IPS DF 6.9 (cell line): Measurements from ENCODE around the gene INAFM2.

Source experiments
- DNase-seq: peaks from one replicate; pipeline ENCODE4 v3.0.0-alpha.2; 2013; ENCODE audit warnings: low read depth, low spot score
- H3K27ac ChIP-seq: one replicate; pipeline ENCODE4 v1.5.1; 2013; ENCODE audit warnings: low read length, control low read depth
- H3K27me3 ChIP-seq: 2 replicates; pipeline ENCODE4 v1.6.1; 2013; ENCODE audit warnings: mild to moderate bottlenecking, low read length; ENCODE audit not compliant: control insufficient read depth, insufficient read depth
- H3K36me3 ChIP-seq: 2 replicates; pipeline ENCODE4 v1.6.1; 2013; ENCODE audit warnings: low read length; ENCODE audit not compliant: control insufficient read depth, insufficient read depth
- H3K4me1 ChIP-seq: 2 replicates; pipeline ENCODE4 v1.6.1; 2013; ENCODE audit warnings: low read length; ENCODE audit not compliant: control insufficient read depth, insufficient read depth
- H3K4me3 ChIP-seq: 2 replicates; pipeline ENCODE4 v1.5.1; 2013; ENCODE audit warnings: mild to moderate bottlenecking, low read length
- H3K9me3 ChIP-seq: 2 replicates; pipeline ENCODE4 v1.6.1; 2013; ENCODE audit warnings: low read length, inconsistent platforms; ENCODE audit not compliant: control insufficient read depth, insufficient read depth
- WGBS: extraction: QIAGEN DNeasy Blood & Tissue Kit; methylation state at CpG from one replicate; pipeline ENCODE4 v1.1.7; 2013; ENCODE audit warnings: mixed read lengths, missing lambda C conversion rate; ENCODE audit not compliant: insufficient read length, insufficient coverage; 5-methylcytosine and 5-hydroxymethylcytosine counted together

Gene INAFM2

DNA sequence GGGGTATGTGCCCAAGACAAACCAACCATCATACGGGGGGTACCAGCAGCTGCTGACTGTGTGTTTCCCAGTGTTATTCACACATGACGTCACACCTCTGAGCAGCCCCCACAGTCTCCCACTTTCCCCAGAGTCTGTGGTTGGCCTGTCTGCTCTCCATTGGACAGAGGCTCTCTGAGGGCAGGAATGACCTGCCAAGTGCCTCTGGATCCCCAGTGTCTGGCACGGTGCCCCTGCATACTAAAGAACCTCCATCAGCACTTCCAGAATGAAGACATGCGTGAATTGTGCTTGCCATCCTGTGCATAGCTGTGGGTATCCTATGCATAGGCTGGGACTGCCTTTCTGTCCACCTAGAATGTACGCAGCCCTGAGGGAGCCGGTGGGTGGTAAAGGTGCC lies 20.7 kb downstream of the INAFM2 start:
- Histone ChIP-seq H3K4me3 (no peak overlapping the region), H3K4me1 (peaks cover 8% of the 10 kb centered on the region), H3K9me3 (no peaks in the 10 kb centered on the region), H3K36me3 (no peaks in the 10 kb centered on the region), H3K27me3 (no peaks in the 10 kb centered on the region), H3K27ac (no peak overlapping the region)
- no CpG with 5 or more reads among the region's 6 CpGs for WGBS
- DNase-seq: no peak

DNA sequence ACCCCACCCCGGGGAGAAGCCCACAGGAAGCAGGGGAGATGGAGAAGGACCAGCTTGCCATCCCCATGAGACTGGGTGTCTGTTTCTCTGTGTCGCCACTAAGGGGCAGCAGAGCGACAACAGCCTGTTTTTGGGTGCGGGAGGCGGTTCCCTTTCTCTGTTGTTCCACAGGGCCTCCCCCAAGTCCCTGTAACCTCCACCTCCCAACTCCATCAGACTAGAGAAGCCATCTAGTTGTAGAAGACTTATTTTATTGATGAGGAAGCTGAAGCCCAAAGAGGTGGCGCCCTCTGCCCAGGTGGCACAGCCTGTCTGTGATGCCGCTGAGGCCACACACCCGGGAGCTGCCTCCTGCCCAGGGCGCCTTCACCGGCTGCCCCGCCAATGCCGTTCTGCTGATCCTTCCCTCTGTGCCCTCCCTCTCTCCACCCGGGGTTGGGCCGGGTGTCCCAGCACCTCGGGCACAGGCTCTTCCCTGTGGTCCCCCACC lies 21.2 kb downstream of the INAFM2 start:
- WGBS: no CpG with 5 or more reads among the region's 15 CpGs
- H3K36me3 ChIP-seq: no peaks in the 10 kb centered on the region
- no peak for DNase-seq
- H3K27ac ChIP-seq: no peak overlapping the region
- no peaks in the 10 kb centered on the region for H3K27me3 ChIP-seq
- no peak overlapping the region for H3K4me3 ChIP-seq
- peaks cover 7% of the 10 kb centered on the region for H3K4me1 ChIP-seq
- H3K9me3 ChIP-seq: no peaks in the 10 kb centered on the region

DNA sequence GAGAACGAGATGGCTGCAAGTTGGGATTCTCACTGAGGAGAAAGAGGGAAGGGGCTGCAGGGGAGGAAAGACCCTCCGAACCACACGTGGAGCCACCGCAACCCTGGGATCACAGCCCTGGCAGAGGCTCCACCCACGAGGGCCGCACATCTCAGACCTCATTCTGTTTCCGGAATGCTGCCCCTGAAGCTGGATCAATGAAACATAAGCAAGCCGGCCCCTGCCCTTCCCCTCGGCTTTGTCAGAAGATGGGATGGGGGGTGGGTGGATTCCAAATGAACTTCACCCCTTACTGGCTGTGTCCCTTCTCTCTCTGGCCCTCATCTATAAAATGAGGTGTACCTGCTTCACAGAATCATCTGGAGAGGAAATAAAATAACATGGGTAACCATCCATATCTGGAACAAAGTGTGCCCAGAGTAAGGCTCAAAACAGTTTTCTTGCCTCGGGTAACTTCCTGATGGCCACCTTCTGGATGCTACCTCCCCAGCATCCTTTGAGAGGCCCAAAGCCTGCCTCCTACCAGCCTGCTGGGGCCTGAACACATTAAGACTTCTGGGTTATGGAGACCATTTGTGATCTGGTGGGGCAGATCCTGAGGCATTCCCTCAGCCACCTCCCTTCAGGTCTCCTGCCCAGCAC lies 21.9 kb downstream of the INAFM2 start:
- DNase-seq: no peak
- H3K27me3 ChIP-seq: no peaks in the 10 kb centered on the region
- H3K36me3 ChIP-seq: no peaks in the 10 kb centered on the region
- H3K27ac ChIP-seq: no peak overlapping the region
- no peak overlapping the region for H3K4me3 ChIP-seq
- WGBS: no CpG with 5 or more reads among the region's 10 CpGs
- peaks cover 3% of the 10 kb centered on the region; the same call in 1 of the 2 replicates for H3K4me1 ChIP-seq
- H3K9me3 ChIP-seq: no peaks in the 10 kb centered on the region

- WGBS: no CpG with 5 or more reads among the region's 6 CpGs
- Histone ChIP-seq H3K4me3 (no peak overlapping the region), H3K4me1 (no peaks in the 10 kb centered on the region; the same call in 1 of the 2 replicates), H3K9me3 (no peaks in the 10 kb centered on the region), H3K36me3 (no peaks in the 10 kb centered on the region), H3K27ac (no peak overlapping the region), H3K27me3 (no peaks in the 10 kb centered on the region)
- no peak for DNase-seq
Measured at GRCh38 chr15:40345867-40346578, 22.5 kb downstream of the INAFM2 start.

DNA sequence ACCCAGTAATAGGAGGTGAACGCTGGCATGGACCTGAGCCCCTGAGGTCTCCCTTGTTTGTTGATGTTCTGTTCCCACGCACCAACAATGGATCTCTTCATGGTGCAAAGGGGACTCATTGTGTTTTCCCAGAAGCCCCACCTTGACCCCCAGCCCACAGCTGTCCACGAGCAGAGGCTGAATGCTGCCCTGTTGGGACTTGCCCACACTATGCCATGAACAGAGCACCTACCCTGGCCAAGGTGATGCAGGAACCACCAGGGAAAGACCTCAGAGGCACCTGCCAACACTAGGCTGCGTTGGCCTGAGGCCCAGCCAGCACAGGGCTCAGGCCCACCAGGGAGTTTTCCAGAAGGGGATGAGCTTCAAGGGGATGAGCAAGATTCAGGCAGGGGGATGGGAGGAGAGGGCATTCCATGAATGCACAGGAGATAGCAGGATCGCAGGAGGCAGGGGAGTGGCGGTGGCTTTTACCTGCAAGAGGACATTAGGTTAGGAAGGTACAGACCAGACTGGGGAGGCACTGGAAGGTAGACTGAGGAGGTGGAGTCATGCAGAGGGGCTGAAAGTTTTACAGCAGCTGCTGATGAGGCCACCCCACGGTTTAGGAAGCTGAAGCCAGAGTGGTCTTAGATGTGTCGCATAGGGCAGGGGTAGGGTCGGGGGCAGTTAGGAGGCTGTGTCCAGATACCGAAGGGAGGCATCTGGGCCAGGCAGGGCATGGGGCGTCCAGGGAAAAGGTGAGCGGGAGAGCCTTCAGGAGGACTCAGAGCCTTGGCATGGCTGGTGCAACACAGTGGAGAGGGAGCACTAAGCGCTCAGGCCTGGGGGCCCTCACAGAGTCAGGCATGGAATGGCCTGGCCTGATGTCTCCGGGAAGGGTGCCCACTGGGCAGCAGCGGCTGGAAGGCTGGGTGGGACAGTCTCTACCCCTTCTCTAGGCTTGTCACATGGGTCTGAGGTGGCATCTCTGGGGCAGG lies 23.4 kb downstream of the INAFM2 start:
- Histone ChIP-seq H3K27me3 (no peaks in the 10 kb centered on the region), H3K4me3 (no peak overlapping the region), H3K9me3 (no peaks in the 10 kb centered on the region), H3K27ac (no peak overlapping the region), H3K36me3 (no peaks in the 10 kb centered on the region), H3K4me1 (no peaks in the 10 kb centered on the region; the same call in 1 of the 2 replicates)
- WGBS: no CpG with 5 or more reads among the region's 15 CpGs
- no peak for DNase-seq

DNA sequence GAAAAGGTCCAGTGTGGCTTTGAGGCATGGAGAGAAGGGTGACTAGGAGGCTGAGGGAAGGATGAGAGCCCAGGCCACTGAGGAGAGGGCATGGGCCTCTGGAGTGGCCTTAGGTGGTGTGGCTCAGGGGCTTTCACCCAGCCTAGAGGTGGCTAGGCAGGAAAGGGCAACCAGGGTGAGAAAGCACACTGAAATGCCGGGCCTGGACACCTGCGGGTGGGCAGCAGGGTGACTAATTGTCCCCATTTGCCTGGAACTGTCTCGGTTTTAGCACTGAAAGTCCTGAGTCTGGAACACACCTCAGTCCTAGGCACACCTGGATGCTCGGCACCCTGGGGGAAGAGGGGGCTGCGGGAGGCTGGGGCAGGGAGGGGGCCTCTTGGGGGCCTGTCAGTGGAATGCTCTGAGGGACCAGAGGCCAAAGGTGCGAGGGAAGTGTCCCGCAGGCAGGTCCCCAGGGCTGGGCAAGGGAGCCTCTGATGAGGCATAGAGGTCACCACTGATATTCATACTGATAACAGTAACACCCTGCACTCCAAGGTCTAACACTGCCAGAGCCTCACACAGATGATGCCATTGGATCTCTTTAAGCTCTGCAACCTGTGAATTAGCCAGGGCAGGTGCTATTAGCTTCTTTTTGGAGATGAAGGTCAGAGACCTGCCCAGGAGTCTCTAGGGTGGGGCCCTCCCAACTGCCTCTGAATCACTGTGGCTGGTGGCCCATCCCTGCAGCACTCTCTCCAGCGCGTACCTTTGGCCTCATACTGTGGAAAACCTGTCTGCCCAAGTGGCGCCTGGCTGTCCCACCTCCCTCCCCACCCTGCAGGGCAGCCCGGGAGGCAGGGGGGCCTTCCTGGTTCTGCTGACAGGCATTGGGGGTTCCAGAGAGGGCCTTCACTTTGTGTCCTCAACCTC lies 24.3 kb downstream of the INAFM2 start:
- Histone ChIP-seq H3K36me3 (no peaks in the 10 kb centered on the region), H3K4me3 (no peak overlapping the region), H3K4me1 (no peaks in the 10 kb centered on the region; the same call in none of the 2 replicates), H3K27me3 (no peaks in the 10 kb centered on the region), H3K27ac (no peak overlapping the region), H3K9me3 (no peaks in the 10 kb centered on the region)
- DNase-seq: no peak
- WGBS: no CpG with 5 or more reads among the region's 11 CpGs

- Histone ChIP-seq H3K27ac (no peak overlapping the region), H3K4me3 (no peak overlapping the region), H3K4me1 (no peaks in the 10 kb centered on the region; the same call in none of the 2 replicates), H3K36me3 (no peaks in the 10 kb centered on the region), H3K27me3 (no peaks in the 10 kb centered on the region), H3K9me3 (no peaks in the 10 kb centered on the region)
- no peak for DNase-seq
- WGBS: no CpG with 5 or more reads among the region's 5 CpGs
Measured at GRCh38 chr15:40348474-40348870, 25.0 kb downstream of the INAFM2 start.

DNA sequence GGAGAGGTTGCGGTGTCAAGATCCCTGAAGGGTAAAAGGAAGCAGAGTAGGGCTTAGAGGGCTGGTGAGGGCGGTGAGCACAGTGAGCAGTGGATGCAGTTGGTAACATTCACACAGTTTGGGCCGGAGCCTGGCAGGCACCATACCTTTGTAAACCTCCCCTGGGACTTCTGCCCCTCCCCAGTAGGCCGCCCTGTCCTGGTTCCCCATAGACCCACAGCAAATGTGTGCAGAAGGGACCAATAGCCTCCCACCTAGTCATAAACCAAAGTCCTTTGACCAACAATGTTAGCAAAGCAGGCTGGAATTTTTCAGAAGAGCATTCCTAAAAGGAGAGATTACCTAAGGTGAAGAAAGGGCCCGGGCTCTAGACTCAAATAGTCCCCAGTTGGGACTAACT lies 25.7 kb downstream of the INAFM2 start:
- H3K9me3 ChIP-seq: no peaks in the 10 kb centered on the region
- peaks cover 3% of the 10 kb centered on the region for H3K4me1 ChIP-seq
- no peaks in the 10 kb centered on the region for H3K27me3 ChIP-seq
- H3K4me3 ChIP-seq: no peak overlapping the region
- WGBS: no CpG with 5 or more reads among the region's 5 CpGs
- DNase-seq: no peak
- H3K27ac ChIP-seq: no peak overlapping the region
- H3K36me3 ChIP-seq: no peaks in the 10 kb centered on the region

DNA sequence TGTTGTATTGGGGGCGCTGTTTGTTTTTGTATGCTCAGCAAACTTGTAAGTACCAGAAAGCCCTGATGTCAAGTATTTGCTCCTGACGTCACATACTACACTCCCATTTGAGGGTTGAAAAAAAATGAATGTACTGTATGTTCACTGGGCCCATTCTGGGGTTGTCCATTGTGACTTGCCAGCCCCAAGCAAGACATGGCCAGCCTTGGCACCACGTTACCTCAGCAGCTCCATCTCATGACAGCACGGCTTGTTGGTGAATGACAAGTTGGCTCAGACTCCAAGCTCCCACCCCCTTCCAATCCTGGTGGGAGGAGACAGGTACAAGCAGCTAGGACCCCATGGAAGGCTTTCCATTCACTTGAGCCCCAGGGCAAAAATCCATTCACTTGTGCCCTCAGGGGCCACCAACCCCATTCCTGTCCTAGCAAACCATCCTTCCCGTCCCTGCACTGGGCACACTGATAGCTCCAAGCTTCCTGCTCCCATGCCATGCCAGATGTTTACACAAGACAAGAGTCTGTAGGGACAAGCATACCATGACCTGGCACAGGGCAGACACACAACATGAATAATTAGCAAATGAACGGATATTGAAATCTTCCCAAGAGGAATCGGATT lies 28.9 kb downstream of the INAFM2 start:
- peaks cover 10% of the 10 kb centered on the region for H3K4me1 ChIP-seq
- no peak overlapping the region for H3K4me3 ChIP-seq
- H3K27me3 ChIP-seq: 0 out of 2 replicates have a peak, but pooled peaks cover 2% of the 10 kb centered on the region
- no peaks in the 10 kb centered on the region for H3K36me3 ChIP-seq
- H3K27ac ChIP-seq: no peak overlapping the region
- DNase-seq: no peak
- H3K9me3 ChIP-seq: no peaks in the 10 kb centered on the region
- WGBS: no CpG with 5 or more reads among the region's 7 CpGs
